HEK293 (cell line): ENCODE data around the gene CIC.

Source experiments
- HOXD13 ChIP-seq: sonication (generic); formaldehyde crosslinking; IDR thresholded peaks from 2 replicates; pipeline ENCODE4 v1.8.0; 2022; ENCODE audit warnings: missing genetic modification reagents, borderline replicate concordance
- KLF9 ChIP-seq: fragments of 450-650 bp; formaldehyde crosslinking; IDR thresholded peaks from 2 replicates; pipeline ENCODE4 v1.5.1; 2016; ENCODE audit warnings: missing biosample characterization, missing genetic modification characterization, low read depth
- MEIS1 ChIP-seq: sonication (generic); formaldehyde crosslinking; IDR thresholded peaks from 2 replicates; pipeline ENCODE4 v1.8.1; 2022; ENCODE audit warnings: missing genetic modification reagents, mild to moderate bottlenecking, borderline replicate concordance
- MZF1 ChIP-seq: fragments of 450-650 bp; formaldehyde crosslinking; IDR thresholded peaks from 2 replicates; pipeline ENCODE4 v1.5.1; 2017; ENCODE audit warnings: missing biosample characterization, missing genetic modification characterization, borderline replicate concordance
- RBAK ChIP-seq: fragments of 450-650 bp; formaldehyde crosslinking; IDR thresholded peaks from 2 replicates; pipeline ENCODE4 v1.5.1; 2016; ENCODE audit warnings: missing biosample characterization, missing genetic modification characterization
- SP2 ChIP-seq: fragments of 450-650 bp; formaldehyde crosslinking; IDR thresholded peaks from 2 replicates; pipeline ENCODE4 v1.5.1; 2016; ENCODE audit warnings: missing biosample characterization, missing genetic modification characterization
- TCF7L2 ChIP-seq: IDR thresholded peaks from 2 replicates; pipeline ENCODE4 v1.6.1; 2011; ENCODE audit warnings: low read depth, mild to moderate bottlenecking, inconsistent platforms, low read length, moderate library complexity, borderline replicate concordance
- ZFP41 ChIP-seq: fragments of 450-650 bp; formaldehyde crosslinking; IDR thresholded peaks from 2 replicates; pipeline ENCODE4 v1.5.1; 2016; ENCODE audit warnings: missing biosample characterization, missing genetic modification characterization, borderline replicate concordance
- ZNF140 ChIP-seq: fragments of 450-650 bp; formaldehyde crosslinking; IDR thresholded peaks from 2 replicates; pipeline ENCODE4 v1.5.1; 2016; ENCODE audit warnings: missing biosample characterization, missing genetic modification characterization
- ZNF157 ChIP-seq: fragments of 450-650 bp; formaldehyde crosslinking; IDR thresholded peaks from 2 replicates; pipeline ENCODE4 v1.5.1; 2016; ENCODE audit warnings: missing biosample characterization, missing genetic modification characterization
- ZNF169 ChIP-seq: fragments of 450-650 bp; formaldehyde crosslinking; IDR thresholded peaks from 2 replicates; pipeline ENCODE4 v1.5.1; 2016; ENCODE audit warnings: missing biosample characterization, missing genetic modification characterization
- ZNF202 ChIP-seq: fragments of 450-650 bp; formaldehyde crosslinking; IDR thresholded peaks from 2 replicates; pipeline ENCODE4 v1.5.1; 2016; ENCODE audit warnings: missing biosample characterization, missing genetic modification characterization, borderline replicate concordance
- ZNF239 ChIP-seq: fragments of 450-650 bp; formaldehyde crosslinking; IDR thresholded peaks from 2 replicates; pipeline ENCODE4 v1.5.1; 2016; ENCODE audit warnings: missing biosample characterization, missing genetic modification characterization
- ZNF24 ChIP-seq: fragments of 450-650 bp; formaldehyde crosslinking; IDR thresholded peaks from 2 replicates; pipeline ENCODE4 v1.5.1; 2016; ENCODE audit warnings: missing biosample characterization, missing genetic modification characterization
- ZNF266 ChIP-seq: fragments of 450-650 bp; formaldehyde crosslinking; IDR thresholded peaks from 2 replicates; pipeline ENCODE4 v1.5.1; 2016; ENCODE audit warnings: missing biosample characterization, missing genetic modification characterization, low read depth
- ZNF473 ChIP-seq: fragments of 450-650 bp; formaldehyde crosslinking; IDR thresholded peaks from 2 replicates; pipeline ENCODE4 v1.5.1; 2017; ENCODE audit warnings: missing biosample characterization, missing genetic modification characterization
- ZNF48 ChIP-seq: fragments of 450-650 bp; formaldehyde crosslinking; IDR thresholded peaks from 2 replicates; pipeline ENCODE4 v1.5.1; 2016; ENCODE audit warnings: missing biosample characterization, missing genetic modification characterization
- ZNF558 ChIP-seq: fragments of 450-650 bp; formaldehyde crosslinking; IDR thresholded peaks from 2 replicates; pipeline ENCODE4 v1.5.1; 2016; ENCODE audit warnings: missing biosample characterization, missing genetic modification characterization
- ZNF600 ChIP-seq: fragments of 450-650 bp; formaldehyde crosslinking; IDR thresholded peaks from 2 replicates; pipeline ENCODE4 v1.5.1; 2016; ENCODE audit warnings: missing biosample characterization, missing genetic modification characterization
- ZNF629 ChIP-seq: fragments of 450-650 bp; formaldehyde crosslinking; IDR thresholded peaks from 2 replicates; pipeline ENCODE4 v1.5.1; 2017; ENCODE audit warnings: missing biosample characterization, missing genetic modification characterization
- ZNF660 ChIP-seq: fragments of 450-650 bp; IDR thresholded peaks from 2 replicates; pipeline ENCODE4 v1.5.1; 2018; ENCODE audit warnings: missing biosample characterization, mild to moderate bottlenecking, missing genetic modification characterization
- ZNF664 ChIP-seq: fragments of 450-650 bp; formaldehyde crosslinking; IDR thresholded peaks from 2 replicates; pipeline ENCODE4 v1.5.1; 2016; ENCODE audit warnings: missing biosample characterization, missing genetic modification characterization
- ZNF837 ChIP-seq: fragments of 450-650 bp; formaldehyde crosslinking; IDR thresholded peaks from 2 replicates; pipeline ENCODE4 v1.5.1; 2016; ENCODE audit warnings: missing biosample characterization, missing genetic modification characterization
- TF ChIP-seq, protein P1 (sequence below): fragments of 450-650 bp; IDR thresholded peaks from 2 replicates; pipeline ENCODE4 v1.5.1; 2018; ENCODE audit warnings: missing biosample characterization, missing genetic modification characterization
- TF ChIP-seq, protein P2 (sequence below): fragments of 450-650 bp; formaldehyde crosslinking; IDR thresholded peaks from 2 replicates; pipeline ENCODE4 v1.5.1; 2016; ENCODE audit warnings: missing biosample characterization, missing genetic modification characterization
- TF ChIP-seq, protein P3 (sequence below): fragments of 450-650 bp; formaldehyde crosslinking; IDR thresholded peaks from 2 replicates; pipeline ENCODE4 v1.5.1; 2016; ENCODE audit warnings: missing biosample characterization, missing genetic modification characterization
- TF ChIP-seq, protein P4 (sequence below): IDR thresholded peaks from 2 replicates; pipeline ENCODE4 v1.6.1; 2011; ENCODE audit warnings: mild to moderate bottlenecking, low read depth, low read length, borderline replicate concordance
- TF ChIP-seq, protein P5 (sequence below): fragments of 450-650 bp; formaldehyde crosslinking; IDR thresholded peaks from 2 replicates; pipeline ENCODE4 v1.5.1; 2016; ENCODE audit warnings: missing biosample characterization, missing genetic modification characterization
- TF ChIP-seq, protein P6 (sequence below): fragments of 450-650 bp; formaldehyde crosslinking; IDR thresholded peaks from 2 replicates; pipeline ENCODE4 v1.5.1; 2016; ENCODE audit warnings: missing biosample characterization, missing genetic modification characterization
- TF ChIP-seq, protein P7 (sequence below): fragments of 450-650 bp; formaldehyde crosslinking; IDR thresholded peaks from 2 replicates; pipeline ENCODE4 v1.5.1; 2017; ENCODE audit warnings: missing biosample characterization, missing genetic modification characterization

CIC gene

DNA sequence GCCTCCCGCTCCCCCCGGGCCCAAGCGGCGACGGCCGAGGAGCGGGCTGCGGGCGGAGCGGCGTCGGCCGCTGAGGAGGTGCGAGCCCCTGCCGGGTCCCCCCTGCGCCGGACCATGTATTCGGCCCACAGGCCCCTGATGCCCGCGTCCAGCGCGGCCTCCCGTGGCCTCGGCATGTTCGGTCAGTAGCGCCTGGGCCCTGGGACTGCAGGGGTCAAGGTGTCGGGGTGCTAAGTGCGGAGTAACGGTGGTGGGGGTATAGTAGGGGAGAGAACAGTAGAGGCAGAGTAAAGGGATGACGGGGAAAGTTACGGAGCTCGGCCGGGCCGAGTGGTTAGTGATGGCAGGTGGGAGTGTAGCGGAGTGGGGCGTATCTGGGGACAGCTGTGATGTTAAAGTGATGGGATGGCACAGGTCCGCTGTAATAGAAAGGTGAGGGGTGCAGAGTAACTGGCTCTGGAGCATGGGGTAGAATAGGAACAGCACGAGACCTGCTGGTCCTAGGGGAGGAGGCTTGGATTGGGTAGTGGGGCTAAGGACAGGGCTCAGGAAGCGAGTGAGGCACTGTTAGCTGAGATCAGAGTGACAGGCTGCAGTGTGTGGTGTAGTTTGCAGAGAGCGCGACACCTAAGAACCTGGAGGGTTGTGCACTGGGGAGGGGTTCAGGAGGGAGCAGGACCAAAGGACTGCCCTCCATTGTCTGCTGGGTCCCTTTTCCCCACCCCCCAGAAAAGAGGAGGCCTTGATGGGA, 15.7 kb downstream of the CIC start (continued):
- TF ChIP-seq, protein P1, sequence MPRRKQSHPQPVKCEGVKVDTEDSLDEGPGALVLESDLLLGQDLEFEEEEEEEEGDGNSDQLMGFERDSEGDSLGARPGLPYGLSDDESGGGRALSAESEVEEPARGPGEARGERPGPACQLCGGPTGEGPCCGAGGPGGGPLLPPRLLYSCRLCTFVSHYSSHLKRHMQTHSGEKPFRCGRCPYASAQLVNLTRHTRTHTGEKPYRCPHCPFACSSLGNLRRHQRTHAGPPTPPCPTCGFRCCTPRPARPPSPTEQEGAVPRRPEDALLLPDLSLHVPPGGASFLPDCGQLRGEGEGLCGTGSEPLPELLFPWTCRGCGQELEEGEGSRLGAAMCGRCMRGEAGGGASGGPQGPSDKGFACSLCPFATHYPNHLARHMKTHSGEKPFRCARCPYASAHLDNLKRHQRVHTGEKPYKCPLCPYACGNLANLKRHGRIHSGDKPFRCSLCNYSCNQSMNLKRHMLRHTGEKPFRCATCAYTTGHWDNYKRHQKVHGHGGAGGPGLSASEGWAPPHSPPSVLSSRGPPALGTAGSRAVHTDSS, result no peak
- TF ChIP-seq HOXD13 (CRISPR knock-in tag) (no peak), ZNF558 (tag by site-specific recombination) (no peak), ZNF600 (tag by site-specific recombination) (peak; percentile 98), ZNF48 (tag by site-specific recombination) (no peak), ZNF239 (tag by site-specific recombination) (no peak), ZNF202 (tag by site-specific recombination) (no peak), ZFP41 (tag by site-specific recombination) (no peak), ZNF664 (tag by site-specific recombination) (no peak), ZNF24 (tag by site-specific recombination) (no peak), ZNF660 (tag by site-specific recombination) (no peak), SP2 (tag by site-specific recombination) (peak; percentile 18; the same call in 1 of the 2 replicates), ZNF266 (tag by site-specific recombination) (0 out of 2 replicates have a peak, but pooled peaks have one; percentile 26), ZNF169 (tag by site-specific recombination) (no peak), ZNF473 (no peak), ZNF837 (no peak), MZF1 (no peak), ZNF140 (no peak), TCF7L2 (no peak), KLF9 (tag by site-specific recombination) (peak; percentile 61; the same call in 1 of the 2 replicates), MEIS1 (CRISPR knock-in tag) (no peak), ZNF157 (no peak), ZNF629 (tag by site-specific recombination) (no peak; the same call in 1 of the 2 replicates), RBAK (tag by site-specific recombination) (no peak)
- TF ChIP-seq, protein P2, sequence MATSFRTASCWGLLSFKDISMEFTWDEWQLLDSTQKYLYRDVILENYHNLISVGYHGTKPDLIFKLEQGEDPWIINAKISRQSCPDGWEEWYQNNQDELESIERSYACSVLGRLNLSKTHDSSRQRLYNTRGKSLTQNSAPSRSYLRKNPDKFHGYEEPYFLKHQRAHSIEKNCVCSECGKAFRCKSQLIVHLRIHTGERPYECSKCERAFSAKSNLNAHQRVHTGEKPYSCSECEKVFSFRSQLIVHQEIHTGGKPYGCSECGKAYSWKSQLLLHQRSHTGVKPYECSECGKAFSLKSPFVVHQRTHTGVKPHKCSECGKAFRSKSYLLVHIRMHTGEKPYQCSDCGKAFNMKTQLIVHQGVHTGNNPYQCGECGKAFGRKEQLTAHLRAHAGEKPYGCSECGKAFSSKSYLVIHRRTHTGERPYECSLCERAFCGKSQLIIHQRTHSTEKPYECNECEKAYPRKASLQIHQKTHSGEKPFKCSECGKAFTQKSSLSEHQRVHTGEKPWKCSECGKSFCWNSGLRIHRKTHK (tag by site-specific recombination), result no peak
- TF ChIP-seq, protein P3, sequence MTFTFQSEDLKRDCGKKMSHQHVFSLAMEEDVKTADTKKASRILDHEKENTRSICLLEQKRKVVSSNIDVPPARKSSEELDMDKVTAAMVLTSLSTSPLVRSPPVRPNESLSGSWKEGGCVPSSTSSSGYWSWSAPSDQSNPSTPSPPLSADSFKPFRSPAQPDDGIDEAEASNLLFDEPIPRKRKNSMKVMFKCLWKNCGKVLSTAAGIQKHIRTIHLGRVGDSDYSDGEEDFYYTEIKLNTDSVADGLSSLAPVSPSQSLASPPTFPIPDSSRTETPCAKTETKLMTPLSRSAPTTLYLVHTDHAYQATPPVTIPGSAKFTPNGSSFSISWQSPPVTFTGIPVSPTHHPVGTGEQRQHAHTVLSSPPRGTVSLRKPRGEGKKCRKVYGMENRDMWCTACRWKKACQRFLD (tag by site-specific recombination), result no peak
- TF ChIP-seq, protein P4, sequence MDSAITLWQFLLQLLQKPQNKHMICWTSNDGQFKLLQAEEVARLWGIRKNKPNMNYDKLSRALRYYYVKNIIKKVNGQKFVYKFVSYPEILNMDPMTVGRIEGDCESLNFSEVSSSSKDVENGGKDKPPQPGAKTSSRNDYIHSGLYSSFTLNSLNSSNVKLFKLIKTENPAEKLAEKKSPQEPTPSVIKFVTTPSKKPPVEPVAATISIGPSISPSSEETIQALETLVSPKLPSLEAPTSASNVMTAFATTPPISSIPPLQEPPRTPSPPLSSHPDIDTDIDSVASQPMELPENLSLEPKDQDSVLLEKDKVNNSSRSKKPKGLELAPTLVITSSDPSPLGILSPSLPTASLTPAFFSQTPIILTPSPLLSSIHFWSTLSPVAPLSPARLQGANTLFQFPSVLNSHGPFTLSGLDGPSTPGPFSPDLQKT, result no peak
- TF ChIP-seq, protein P5, sequence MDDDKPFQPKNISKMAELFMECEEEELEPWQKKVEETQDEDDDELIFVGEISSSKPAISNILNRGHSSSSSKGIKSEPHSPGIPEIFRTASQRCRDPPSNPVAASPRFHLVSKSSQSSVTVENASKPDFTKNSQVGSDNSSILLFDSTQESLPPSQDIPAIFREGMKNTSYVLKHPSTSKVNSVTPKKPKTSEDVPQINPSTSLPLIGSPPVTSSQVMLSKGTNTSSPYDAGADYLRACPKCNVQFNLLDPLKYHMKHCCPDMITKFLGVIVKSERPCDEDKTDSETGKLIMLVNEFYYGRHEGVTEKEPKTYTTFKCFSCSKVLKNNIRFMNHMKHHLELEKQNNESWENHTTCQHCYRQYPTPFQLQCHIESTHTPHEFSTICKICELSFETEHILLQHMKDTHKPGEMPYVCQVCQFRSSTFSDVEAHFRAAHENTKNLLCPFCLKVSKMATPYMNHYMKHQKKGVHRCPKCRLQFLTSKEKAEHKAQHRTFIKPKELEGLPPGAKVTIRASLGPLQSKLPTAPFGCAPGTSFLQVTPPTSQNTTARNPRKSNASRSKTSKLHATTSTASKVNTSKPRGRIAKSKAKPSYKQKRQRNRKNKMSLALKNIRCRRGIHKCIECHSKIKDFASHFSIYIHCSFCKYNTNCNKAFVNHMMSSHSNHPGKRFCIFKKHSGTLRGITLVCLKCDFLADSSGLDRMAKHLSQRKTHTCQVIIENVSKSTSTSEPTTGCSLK (tag by site-specific recombination), result no peak
- TF ChIP-seq, protein P6, sequence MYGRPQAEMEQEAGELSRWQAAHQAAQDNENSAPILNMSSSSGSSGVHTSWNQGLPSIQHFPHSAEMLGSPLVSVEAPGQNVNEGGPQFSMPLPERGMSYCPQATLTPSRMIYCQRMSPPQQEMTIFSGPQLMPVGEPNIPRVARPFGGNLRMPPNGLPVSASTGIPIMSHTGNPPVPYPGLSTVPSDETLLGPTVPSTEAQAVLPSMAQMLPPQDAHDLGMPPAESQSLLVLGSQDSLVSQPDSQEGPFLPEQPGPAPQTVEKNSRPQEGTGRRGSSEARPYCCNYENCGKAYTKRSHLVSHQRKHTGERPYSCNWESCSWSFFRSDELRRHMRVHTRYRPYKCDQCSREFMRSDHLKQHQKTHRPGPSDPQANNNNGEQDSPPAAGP (tag by site-specific recombination), result peak; percentile 32; the same call in 1 of the 2 replicates
- TF ChIP-seq, protein P7, sequence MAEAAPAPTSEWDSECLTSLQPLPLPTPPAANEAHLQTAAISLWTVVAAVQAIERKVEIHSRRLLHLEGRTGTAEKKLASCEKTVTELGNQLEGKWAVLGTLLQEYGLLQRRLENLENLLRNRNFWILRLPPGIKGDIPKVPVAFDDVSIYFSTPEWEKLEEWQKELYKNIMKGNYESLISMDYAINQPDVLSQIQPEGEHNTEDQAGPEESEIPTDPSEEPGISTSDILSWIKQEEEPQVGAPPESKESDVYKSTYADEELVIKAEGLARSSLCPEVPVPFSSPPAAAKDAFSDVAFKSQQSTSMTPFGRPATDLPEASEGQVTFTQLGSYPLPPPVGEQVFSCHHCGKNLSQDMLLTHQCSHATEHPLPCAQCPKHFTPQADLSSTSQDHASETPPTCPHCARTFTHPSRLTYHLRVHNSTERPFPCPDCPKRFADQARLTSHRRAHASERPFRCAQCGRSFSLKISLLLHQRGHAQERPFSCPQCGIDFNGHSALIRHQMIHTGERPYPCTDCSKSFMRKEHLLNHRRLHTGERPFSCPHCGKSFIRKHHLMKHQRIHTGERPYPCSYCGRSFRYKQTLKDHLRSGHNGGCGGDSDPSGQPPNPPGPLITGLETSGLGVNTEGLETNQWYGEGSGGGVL (tag by site-specific recombination), result peak; percentile 71
